Activated T-cell treated with anti-CD3 and anti-CD28 coated beads, Interleukin-2, amount 50 U/mL, for 72 hours (primary cell): Measurements from ENCODE around the gene CCDC160. TPM values are rescaled to one million over a fixed set of nuclear protein-coding genes. Genes with fewer than 3 reads are reported as not detected.
"Not testable (repeated sequence)": the region's sequence is repeated elsewhere in the genome, so short reads cannot be mapped to it uniquely, and the experiment has no call there.

Experiments
- ATAC-seq, 2 donors: fragments of 150-1000 bp; cut with Tn5 transposase; replicated peaks in 1 of 2; 2 replicates each; pipeline ENCODE4 v1.10.0; 2021; ENCODE audit warnings: moderate library complexity in 2 of 2, mild to moderate bottlenecking in 1 of 2
- DNase-seq, 2 donors: peaks; one replicate each; pipeline ENCODE4 v3.0.0; 2021 to 2022; ENCODE audit warnings: mixed read lengths in 1 of 2
- H3K27ac Mint-ChIP-seq: one replicate; pipeline ENCODE4 v1.8.0; 2022; ENCODE audit warnings: mild to moderate bottlenecking, moderate library complexity, mixed read lengths
- H3K27me3 Mint-ChIP-seq: one replicate; pipeline ENCODE4 v1.8.0; 2022; ENCODE audit warnings: low read depth, mixed read lengths
- H3K36me3 Mint-ChIP-seq, 2 donors: one replicate each; pipeline ENCODE4 v1.8.0; 2022; ENCODE audit warnings: mixed read lengths in 2 of 2, mild to moderate bottlenecking in 1 of 2; ENCODE audit not compliant: insufficient read depth in 2 of 2
- H3K4me1 Mint-ChIP-seq: one replicate; pipeline ENCODE4 v1.8.0; 2022; ENCODE audit warnings: low read depth, mixed read lengths
- H3K4me3 Mint-ChIP-seq, 2 donors: one replicate each; pipeline ENCODE4 v1.8.0; 2022; ENCODE audit warnings: mild to moderate bottlenecking in 2 of 2, mixed read lengths in 2 of 2, moderate library complexity in 2 of 2
- H3K9me3 Mint-ChIP-seq, 2 donors: one replicate each; pipeline ENCODE4 v1.8.0; 2022; ENCODE audit warnings: mixed read lengths in 2 of 2
- total RNA-seq, 2 donors: library from RNA; stranded (reverse); gene quantifications; one replicate each; pipeline ENCODE4 v1.2.3, GENCODE V29; 2022

The CCDC160 gene
- not detected for total RNA-seq

GRCh38 chrX:134236626-134237614 lies at the start of gene CCDC160:
Gene CCDC160 (plus strand): TSS chrX:134237182. CDS start chrX:134244801, 7,619 bp downstream.
- Mint-ChIP-seq H3K9me3 (no peaks in the 10 kb centered on the region), H3K27me3 (peaks cover 31% of the 10 kb centered on the region), H3K36me3 (no peaks in the 10 kb centered on the region), H3K4me1 (no peaks in the 10 kb centered on the region), H3K27ac (no peak within 1 kb of the TSS), H3K4me3 (peak within 1 kb of the TSS; percentile 75 to 76)
- ATAC-seq (peak; percentile 59 to 64), DNase-seq (peak; percentile 19 to 28)

GRCh38 chrX:134191281-134191680 lies 45.7 kb upstream of the CCDC160 start:
- ATAC-seq (no peak), DNase-seq (no peak)
- Mint-ChIP-seq H3K27me3 (peaks cover 31% of the 10 kb centered on the region), H3K36me3 (no peaks in the 10 kb centered on the region), H3K9me3 (no peaks in the 10 kb centered on the region), H3K4me3 (no peak overlapping the region), H3K27ac (no peak overlapping the region), H3K4me1 (peaks cover 10% of the 10 kb centered on the region)

DNA sequence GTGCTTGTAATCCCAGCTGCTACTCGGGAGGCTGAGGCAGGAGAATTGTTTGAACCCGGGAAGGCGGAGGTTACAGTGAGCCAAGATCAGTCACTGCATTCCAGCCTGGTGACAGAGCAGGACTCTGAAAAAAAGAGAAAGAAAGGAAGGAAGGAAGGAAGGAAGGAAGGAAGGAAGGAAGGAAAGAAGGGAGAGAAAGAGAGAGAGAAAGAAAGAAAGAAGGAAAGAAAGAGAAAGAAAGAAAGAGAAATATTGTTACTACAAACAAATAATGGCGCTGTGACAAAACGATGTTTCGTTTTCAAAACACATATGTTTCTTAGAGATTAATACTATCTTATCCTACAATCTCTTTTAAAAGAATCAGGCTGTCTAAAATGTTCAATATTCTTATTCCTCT lies 42.1 kb upstream of the CCDC160 start:
- DNase-seq (no peak), ATAC-seq (no peak)
- no peak overlapping the region for H3K27ac Mint-ChIP-seq
- no peak overlapping the region for H3K4me3 Mint-ChIP-seq
- no peaks in the 10 kb centered on the region for H3K9me3 Mint-ChIP-seq
- H3K27me3 Mint-ChIP-seq, result peaks cover 29% of the 10 kb centered on the region
- H3K36me3 Mint-ChIP-seq, result no peaks in the 10 kb centered on the region
- H3K4me1 Mint-ChIP-seq, result no peaks in the 10 kb centered on the region

DNA sequence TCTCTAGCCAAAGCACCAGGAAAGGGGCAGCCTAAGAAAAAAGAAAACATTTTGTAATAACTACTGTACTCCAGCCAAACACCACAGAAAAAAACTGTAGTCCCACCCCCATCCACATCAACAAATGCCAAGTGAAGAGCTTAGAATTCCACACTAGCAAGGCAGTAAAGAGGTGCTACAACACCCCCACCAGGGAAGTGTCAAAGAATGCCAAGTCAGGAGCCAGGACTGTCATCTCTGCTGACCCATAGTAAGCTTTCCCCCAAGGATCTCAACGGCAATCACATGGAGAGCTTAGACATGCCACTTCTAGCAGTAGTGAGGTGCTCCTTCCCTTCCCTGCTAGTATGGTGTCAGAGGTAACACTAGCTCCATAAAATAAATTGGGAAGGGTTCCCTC lies 34.4 kb upstream of the CCDC160 start:
- no peak overlapping the region for H3K4me3 Mint-ChIP-seq
- ATAC-seq (no peak), DNase-seq (no peak)
- H3K36me3 Mint-ChIP-seq, result no peaks in the 10 kb centered on the region
- H3K4me1 Mint-ChIP-seq, result no peaks in the 10 kb centered on the region
- peaks cover 28% of the 10 kb centered on the region for H3K27me3 Mint-ChIP-seq
- no peaks in the 10 kb centered on the region for H3K9me3 Mint-ChIP-seq
- H3K27ac Mint-ChIP-seq, result no peak overlapping the region

DNA sequence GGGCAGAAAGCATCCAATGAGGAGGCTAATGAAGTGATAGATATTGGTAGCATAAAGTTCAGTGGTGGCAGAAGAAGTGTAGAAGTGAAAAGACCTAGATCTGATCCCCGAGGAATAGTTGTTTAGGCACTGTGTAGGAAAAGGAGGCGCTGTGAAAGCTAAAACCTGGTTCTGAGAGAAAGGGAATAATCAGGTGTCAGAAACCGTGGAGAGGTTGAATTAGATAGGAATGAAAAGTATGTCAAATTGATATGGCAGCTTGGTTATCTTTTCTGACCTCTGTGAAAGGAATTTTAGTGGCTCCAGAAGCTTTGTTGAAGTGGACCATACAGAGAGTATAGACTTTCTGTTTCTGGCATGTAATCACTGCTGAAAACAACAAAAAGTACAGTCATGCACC lies 30.8 kb upstream of the CCDC160 start:
- Mint-ChIP-seq H3K4me3 (no peak overlapping the region), H3K36me3 (peaks cover 3 to 8% of the 10 kb centered on the region in 2 donors), H3K4me1 (no peaks in the 10 kb centered on the region), H3K27me3 (peaks cover 15% of the 10 kb centered on the region), H3K9me3 (peaks cover 4% of the 10 kb centered on the region in 2 donors), H3K27ac (no peak overlapping the region)
- DNase-seq, result no peak
- ATAC-seq, result no peak

DNA sequence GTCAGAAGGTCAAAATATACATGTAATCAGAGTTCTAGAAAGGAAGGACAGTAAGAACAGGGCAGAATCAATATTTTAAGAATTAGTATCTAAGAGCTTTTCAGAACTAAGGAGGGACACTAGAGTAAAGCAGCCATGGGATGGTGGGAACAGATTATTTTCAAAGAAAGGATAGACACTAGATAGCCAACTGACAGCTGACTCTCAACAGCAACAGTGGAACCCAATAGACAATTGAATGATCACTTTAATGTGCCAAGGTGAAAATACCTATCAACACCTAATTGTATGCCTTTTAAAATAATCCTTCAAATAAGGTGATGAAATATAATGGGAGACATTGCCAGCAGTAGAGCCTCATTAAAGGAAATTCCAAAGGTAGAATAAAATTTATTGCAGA lies 26.5 kb upstream of the CCDC160 start:
- no peak overlapping the region for H3K27ac Mint-ChIP-seq
- peaks cover 6% of the 10 kb centered on the region for H3K27me3 Mint-ChIP-seq
- H3K9me3 Mint-ChIP-seq, result peaks cover 4% of the 10 kb centered on the region in 2 donors
- ATAC-seq, result no peak
- no peak for DNase-seq
- no peak overlapping the region for H3K4me3 Mint-ChIP-seq
- peaks cover 3 to 8% of the 10 kb centered on the region in 2 donors for H3K36me3 Mint-ChIP-seq
- H3K4me1 Mint-ChIP-seq, result no peaks in the 10 kb centered on the region

DNA sequence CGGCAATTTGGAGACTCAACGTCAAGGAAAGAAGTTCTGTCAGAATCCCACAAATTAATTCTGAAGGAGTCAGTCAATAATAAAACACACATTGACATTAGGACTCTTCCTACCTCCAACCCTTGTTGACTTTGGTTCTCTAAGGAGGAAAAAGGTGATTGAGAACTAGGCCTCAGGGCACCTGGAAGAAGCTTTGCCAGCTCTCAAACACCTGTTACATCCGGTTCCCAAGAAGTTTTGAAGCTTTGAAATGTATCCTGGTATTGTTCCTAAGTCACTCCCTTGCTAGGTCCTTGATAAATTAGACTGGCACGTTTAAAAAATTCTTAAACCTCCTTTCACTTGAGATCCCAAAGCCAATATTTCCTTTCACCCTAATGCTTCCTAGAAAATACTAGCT lies 1.7 kb upstream of the CCDC160 start:
- H3K27me3 Mint-ChIP-seq, result peaks cover 30% of the 10 kb centered on the region
- H3K4me1 Mint-ChIP-seq, result no peaks in the 10 kb centered on the region
- no peaks in the 10 kb centered on the region for H3K36me3 Mint-ChIP-seq
- no peak overlapping the region for H3K27ac Mint-ChIP-seq
- no peak for ATAC-seq
- H3K9me3 Mint-ChIP-seq, result no peaks in the 10 kb centered on the region
- no peak overlapping the region for H3K4me3 Mint-ChIP-seq
- DNase-seq, result no peak

- H3K27ac Mint-ChIP-seq, H3K4me3 Mint-ChIP-seq, H3K9me3 Mint-ChIP-seq, H3K36me3 Mint-ChIP-seq, ATAC-seq, DNase-seq, H3K4me1 Mint-ChIP-seq: not testable (repeated sequence)
- peaks cover 40% of the 10 kb centered on the region for H3K27me3 Mint-ChIP-seq
Measured at GRCh38 chrX:134238144-134238543, 1.2 kb downstream of the CCDC160 start.

- Mint-ChIP-seq H3K36me3 (no peaks in the 10 kb centered on the region), H3K4me3 (no peak overlapping the region)
Measured at GRCh38 chrX:134239016-134239415, 2.0 kb downstream of the CCDC160 start.

GRCh38 chrX:134240209-134240608 lies 3.2 kb downstream of the CCDC160 start:
- Mint-ChIP-seq H3K36me3 (no peaks in the 10 kb centered on the region), H3K27ac (no peak overlapping the region), H3K27me3 (peaks cover 58% of the 10 kb centered on the region), H3K4me3 (no peak overlapping the region), H3K9me3 (no peaks in the 10 kb centered on the region), H3K4me1 (no peaks in the 10 kb centered on the region)
- ATAC-seq (no peak), DNase-seq (no peak)

More at GRCh38 chrX:134239016-134239415, 2.0 kb downstream of the CCDC160 start:
- no peak overlapping the region for H3K27ac Mint-ChIP-seq
- peaks cover 47% of the 10 kb centered on the region for H3K27me3 Mint-ChIP-seq
- no peaks in the 10 kb centered on the region for H3K9me3 Mint-ChIP-seq
- H3K4me1 Mint-ChIP-seq, result no peaks in the 10 kb centered on the region
- DNase-seq, result no peak
- ATAC-seq, result no peak

GRCh38 chrX:134241960-134242619 lies 5.1 kb downstream of the CCDC160 start:
- H3K4me3 Mint-ChIP-seq, result no peak overlapping the region
- no peak overlapping the region for H3K27ac Mint-ChIP-seq
- DNase-seq (no peak), ATAC-seq (no peak)
- no peaks in the 10 kb centered on the region for H3K36me3 Mint-ChIP-seq
- peaks cover 61% of the 10 kb centered on the region for H3K27me3 Mint-ChIP-seq
- no peaks in the 10 kb centered on the region for H3K4me1 Mint-ChIP-seq
- H3K9me3 Mint-ChIP-seq, result no peaks in the 10 kb centered on the region

GRCh38 chrX:134244043-134244442 lies 7.1 kb downstream of the CCDC160 start:
- Mint-ChIP-seq H3K4me3 (no peak overlapping the region), H3K27me3 (peaks cover 53% of the 10 kb centered on the region), H3K9me3 (no peaks in the 10 kb centered on the region), H3K36me3 (no peaks in the 10 kb centered on the region), H3K4me1 (no peaks in the 10 kb centered on the region), H3K27ac (no peak overlapping the region)
- DNase-seq (no peak), ATAC-seq (no peak)

DNA sequence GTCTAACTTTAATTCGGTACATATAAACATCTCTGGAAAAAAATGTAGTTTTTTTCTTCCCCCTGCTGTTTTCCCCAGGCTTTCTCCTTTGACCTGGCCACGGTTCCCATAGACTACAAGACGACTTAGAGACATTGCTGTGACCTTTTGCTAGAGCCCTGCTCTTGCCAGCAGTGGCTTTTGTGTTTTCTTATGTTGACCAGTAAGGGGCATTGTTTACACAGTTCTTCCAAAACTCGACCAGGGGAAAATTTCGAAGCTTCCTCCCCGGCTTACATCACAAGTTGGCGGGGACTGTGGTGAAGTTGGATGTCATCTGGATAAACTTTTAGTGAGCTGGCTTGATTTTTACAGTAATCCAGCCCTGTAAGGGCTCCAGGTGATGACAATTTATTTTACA lies 9.3 kb downstream of the CCDC160 start:
- H3K27me3 Mint-ChIP-seq, result peaks cover 58% of the 10 kb centered on the region
- H3K4me1 Mint-ChIP-seq, result no peaks in the 10 kb centered on the region
- no peak overlapping the region for H3K27ac Mint-ChIP-seq
- DNase-seq, result no peak
- no peak overlapping the region for H3K4me3 Mint-ChIP-seq
- no peaks in the 10 kb centered on the region for H3K9me3 Mint-ChIP-seq
- no peak for ATAC-seq
- H3K36me3 Mint-ChIP-seq, result no peaks in the 10 kb centered on the region
